HepG2 (cell line): ENCODE results near the gene C19orf47. TPM values are rescaled to one million over a fixed set of nuclear protein-coding genes. Genes with fewer than 3 reads are reported as not detected.

ENCODE experiments used
- ATAC-seq: fragments of 200-7000 bp; cut with Tn5 transposase; 3 replicates; pipeline ENCODE4 v1.9.1; 2020; ENCODE audit warnings: mild to moderate bottlenecking, moderate library complexity
- BruUV-seq: library from RNA; stranded (reverse); fragments of 400-500 nt; replicated peaks from 2 replicates; lab custom pipeline; 2021; lab: Mats Ljungman, UMichigan
- CTCF ChIA-PET: fragments of 300-600 bp; formaldehyde crosslinking; extraction: SDS; loops from one replicate; lab custom pipeline; 2021; ENCODE audit warnings: low total read pairs, inconsistent platforms, low intra/inter-chr PET ratio; lab: Yijun Ruan, JAX
- POLR2A ChIA-PET: fragments of 350-600 bp; sonication (Branson Sonifier 250); formaldehyde crosslinking; loops from one replicate; lab custom pipeline; 2020; ENCODE audit warnings: antibody characterized with exemption, inconsistent platforms; lab: Yijun Ruan, JAX
- DNase-seq: peaks from one replicate; pipeline ENCODE4 v3.0.0-alpha.2; 2015; ENCODE audit warnings: low spot score
- FAIRE-seq: peaks from 3 replicates; lab custom pipeline; 2011; peaks lifted over from hg19 to GRCh38; lab: Jason Lieb, UNC
- H2AFZ ChIP-seq: one replicate; pipeline ENCODE4 v1.6.1; 2011; ENCODE audit warnings: low read length, inconsistent platforms
- H3K27ac ChIP-seq: fragments of 300-600 bp; 3 replicates; pipeline ENCODE4 v1.8.0; 2011; ENCODE audit warnings: mixed run types, mild to moderate bottlenecking, mixed read lengths, low read length, inconsistent platforms; ENCODE audit not compliant: insufficient read depth; ENCODE audit errors: extremely low read length
- H3K27me3 ChIP-seq, 2 experiments: fragments of 200-600 bp in 1 of 2; 2 replicates in 1 of 2; 3 replicates in 1 of 2; pipeline versions ENCODE4 v1.6.0 to v1.8.0; 2011; ENCODE audit warnings: low read length in 2 of 2, mild to moderate bottlenecking in 2 of 2, moderate library complexity in 2 of 2, inconsistent platforms in 1 of 2; ENCODE audit not compliant: insufficient read depth in 2 of 2, control insufficient read depth in 1 of 2
- H3K36me3 ChIP-seq, 2 experiments: fragments of 200-600 bp in 1 of 2; replicated peaks in 1 of 2; 2 replicates in 1 of 2; 3 replicates in 1 of 2; pipeline versions ENCODE4 v1.5.1 to v1.8.0; 2011; ENCODE audit warnings: low read length in 2 of 2, inconsistent platforms in 1 of 2; ENCODE audit not compliant: insufficient read depth in 2 of 2, control insufficient read depth in 1 of 2
- H3K4me1 ChIP-seq: 2 replicates; pipeline ENCODE4 v1.5.1; 2012; ENCODE audit warnings: low read length, inconsistent platforms; ENCODE audit not compliant: insufficient read depth
- H3K4me2 ChIP-seq: 2 replicates; pipeline ENCODE4 v1.6.0; 2011; ENCODE audit warnings: low read depth, low read length, inconsistent platforms
- H3K4me3 ChIP-seq, 3 experiments: fragments of 200-600 bp in 1 of 3; sonication (generic), shearing (Covaris generic) in 1 of 3; replicated peaks in 1 of 3; 2 replicates each; pipeline ENCODE4 v1.5.1; 2011 to 2016; ENCODE audit warnings: low read length in 3 of 3, inconsistent platforms in 2 of 3, low read depth in 2 of 3, mild to moderate bottlenecking in 2 of 3, control low read depth in 1 of 3, mixed read lengths in 1 of 3; ENCODE audit not compliant: insufficient read depth in 1 of 3
- H3K79me2 ChIP-seq: one replicate; pipeline ENCODE4 v1.6.1; 2011; ENCODE audit warnings: low read length, inconsistent platforms; ENCODE audit not compliant: insufficient read depth
- H3K9ac ChIP-seq: 2 replicates; pipeline ENCODE4 v1.6.0; 2011; ENCODE audit warnings: mild to moderate bottlenecking, low read depth, low read length, inconsistent platforms; ENCODE audit not compliant: insufficient read depth
- H3K9me3 ChIP-seq: 2 replicates; pipeline ENCODE4 v1.5.1; 2012; ENCODE audit warnings: mild to moderate bottlenecking, low read length
- H4K20me1 ChIP-seq: 2 replicates; pipeline ENCODE4 v1.6.0; 2011; ENCODE audit warnings: inconsistent platforms, mild to moderate bottlenecking, low read length, moderate library complexity; ENCODE audit not compliant: insufficient read depth
- IRX3 ChIP-seq: sonication (generic); formaldehyde crosslinking; IDR thresholded peaks from 2 replicates; pipeline ENCODE4 v1.8.1; 2023; ENCODE audit warnings: mild to moderate bottlenecking, low read depth, missing genetic modification reagents, borderline replicate concordance
- NRL ChIP-seq: sonication (generic); formaldehyde crosslinking; IDR thresholded peaks from 2 replicates; pipeline ENCODE4 v1.5.0; 2020; ENCODE audit warnings: missing genetic modification reagents, mild to moderate bottlenecking, moderate library complexity, borderline replicate concordance
- POLR2A ChIP-seq, 2 experiments: IDR thresholded peaks; 2 replicates each; pipeline ENCODE4 v1.6.1; 2011; ENCODE audit warnings: low read depth in 2 of 2, low read length in 2 of 2, mild to moderate bottlenecking in 1 of 2, moderate library complexity in 1 of 2; ENCODE audit not compliant: insufficient read depth in 1 of 2
- SYNCRIP ChIP-seq: fragments of 200-400 bp; formaldehyde crosslinking; IDR thresholded peaks from 2 replicates; pipeline ENCODE4 v1.6.1; 2018; ENCODE audit warnings: mild to moderate bottlenecking, low read depth, low read length; ENCODE audit not compliant: insufficient read depth
- WGBS: methylation state at CpG from one replicate; pipeline ENCODE4 v1.1.6; 2017; ENCODE audit warnings: low lambda C conversion rate; 5-methylcytosine and 5-hydroxymethylcytosine counted together
- in situ Hi-C: cut with HindIII; loops from 2 replicates; pipeline ENCODE4 v1.10.0; 2017; ENCODE audit warnings: low pct_unique_long_range_greater_than_20kb; ENCODE audit not compliant: extremely low pct_ligation_motif_present
- intact Hi-C: fragments of 100-400 bp; cut with micrococcal nuclease; formaldehyde crosslinking; loops from one replicate; pipeline ENCODE4 v1.10.0; 2022; ENCODE audit not compliant: unreplicated experiment
- polyA plus RNA-seq, 8 experiments: library from polyadenylated mRNA; depleted of rRNA in 3 of 8; stranded (reverse) in 7 of 8; unstranded in 1 of 8; fragments of >200 nt; fragmentation: Illumina TruSeq in 4 of 8; extraction: Trizol in 4 of 8; gene quantifications; 2 replicates each; pipeline versions ENCODE4 v1.2.1 to v1.2.3, GENCODE V29; 2011 to 2016; ENCODE audit warnings: low read depth in 4 of 8, missing spikeins in 1 of 8, mixed read lengths in 1 of 8; ENCODE audit not compliant: insufficient read depth in 1 of 8
- total RNA-seq, 5 experiments: library from RNA; depleted of rRNA; stranded (reverse); fragments of >200 nt; fragmentation: Illumina TruSeq; extraction: Trizol; gene quantifications; 2 replicates each; pipeline ENCODE4 v1.2.3, GENCODE V29; 2016; ENCODE audit warnings: low read depth in 1 of 5
- TF ChIP-seq, protein P1 (sequence below): sonication (generic); formaldehyde crosslinking; conservative IDR thresholded peaks from 2 replicates; pipeline ENCODE4 v1.8.0; 2022; ENCODE audit warnings: mild to moderate bottlenecking, moderate library complexity, missing genetic modification reagents

C19orf47 gene
- total and polyA plus RNA-seq, 2 of the 13 experiments (the other 11 are each of a cell fraction or from before 2014, with no cell fraction given) = 8.1 to 10.6 TPM

DNA sequence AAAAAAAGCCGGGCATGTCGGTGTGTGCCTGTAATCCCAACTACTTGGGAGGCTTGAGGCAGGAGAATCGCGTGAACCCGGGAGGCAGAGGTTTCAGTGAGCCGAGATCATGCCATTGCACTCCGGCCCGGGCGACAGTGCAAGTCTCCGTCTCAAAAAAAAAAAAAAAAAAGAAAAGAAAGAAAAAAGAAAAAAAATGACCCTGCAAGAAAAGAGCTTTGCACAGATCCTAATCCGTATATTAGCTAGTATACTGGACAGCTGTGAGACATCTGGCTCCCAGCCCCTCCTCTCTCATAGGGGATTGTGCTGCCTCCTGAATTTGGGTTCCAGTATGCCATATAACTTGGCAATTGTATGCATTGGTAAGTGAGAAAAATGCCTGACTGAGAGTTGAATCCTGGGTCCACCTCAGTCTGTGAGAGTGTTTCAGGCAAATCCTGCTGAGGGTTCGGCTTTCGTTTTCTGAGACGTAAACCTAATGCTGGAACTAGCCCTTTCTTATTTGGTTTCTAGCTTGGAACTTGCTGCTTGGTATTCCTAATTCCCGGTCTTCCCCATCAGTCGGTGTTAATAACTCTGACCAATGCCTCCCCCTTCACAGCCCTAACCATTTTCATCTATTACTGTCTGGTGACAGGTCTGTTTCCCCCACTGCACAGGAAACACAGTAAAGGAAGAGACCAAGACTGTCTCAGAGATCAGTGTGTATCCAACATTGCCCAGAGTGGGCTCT is 61.8 kb downstream of the C19orf47 start:
- FAIRE-seq (no peak), DNase-seq (no peak), ATAC-seq (no peak)
- no peaks in the 10 kb centered on the region; a peak in 1 of 5 replicates for H3K27me3 ChIP-seq
- CTCF ChIA-PET = no interaction called here
- in situ Hi-C loops (no loop called here), intact Hi-C loops (no loop called here)
- H3K9ac ChIP-seq = peak overlapping the region; percentile 87
- peaks cover 5 to 7% of the 10 kb centered on the region in 2 experiments; a peak in 2 of 5 replicates for H3K36me3 ChIP-seq
- peaks cover 40% of the 10 kb centered on the region for H3K4me1 ChIP-seq
- TF ChIP-seq POLR2A (IDR thresholded peaks at IDR 0.05; ENCODE audit: insufficient read depth in 1 of 2, low read depth in 2 of 2, low read length in 2 of 2) (no peak), NRL (CRISPR knock-in tag) (no peak), IRX3 (CRISPR knock-in tag) (no peak), SYNCRIP (no peak)
- TF ChIP-seq, protein P1, sequence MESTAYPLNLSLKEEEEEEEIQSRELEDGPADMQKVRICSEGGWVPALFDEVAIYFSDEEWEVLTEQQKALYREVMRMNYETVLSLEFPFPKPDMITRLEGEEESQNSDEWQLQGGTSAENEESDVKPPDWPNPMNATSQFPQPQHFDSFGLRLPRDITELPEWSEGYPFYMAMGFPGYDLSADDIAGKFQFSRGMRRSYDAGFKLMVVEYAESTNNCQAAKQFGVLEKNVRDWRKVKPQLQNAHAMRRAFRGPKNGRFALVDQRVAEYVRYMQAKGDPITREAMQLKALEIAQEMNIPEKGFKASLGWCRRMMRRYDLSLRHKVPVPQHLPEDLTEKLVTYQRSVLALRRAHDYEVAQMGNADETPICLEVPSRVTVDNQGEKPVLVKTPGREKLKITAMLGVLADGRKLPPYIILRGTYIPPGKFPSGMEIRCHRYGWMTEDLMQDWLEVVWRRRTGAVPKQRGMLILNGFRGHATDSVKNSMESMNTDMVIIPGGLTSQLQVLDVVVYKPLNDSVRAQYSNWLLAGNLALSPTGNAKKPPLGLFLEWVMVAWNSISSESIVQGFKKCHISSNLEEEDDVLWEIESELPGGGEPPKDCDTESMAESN (CRISPR knock-in tag) = no peak
- no TSS peak for BruUV-seq
- no peaks in the 10 kb centered on the region for H3K9me3 ChIP-seq
- H3K79me2 ChIP-seq = peaks cover 33% of the 10 kb centered on the region
- 71% methylated on average over 16 of the region's 16 CpGs for WGBS
- peaks cover 11% of the 10 kb centered on the region for H4K20me1 ChIP-seq
- H3K4me3 ChIP-seq = 0 out of 6 replicates have a peak overlapping the region, but pooled peaks of 1 of the 3 experiments have one; percentile 66
- H3K27ac ChIP-seq = peak overlapping the region; percentile 90
- peak overlapping the region; percentile 61 for H2AFZ ChIP-seq
- H3K4me2 ChIP-seq = peak overlapping the region; percentile 87
- POLR2A ChIA-PET = interaction anchor here (1.0 to 1.6 kb wide), 2 partner anchors 54 to 62 kb away, joined by 3 to 7 read pairs; partner anchors contain the start of genes C19orf47 and PLD3
